ENCODE data around the gene LCP1. TPM values are rescaled to one million over a fixed set of nuclear protein-coding genes. Genes with fewer than 3 reads are reported as not detected.
"Not testable (repeated sequence)": the region's sequence is repeated elsewhere in the genome, so short reads cannot be mapped to it uniquely, and the experiment has no call there.

Gene LCP1
- total RNA-seq (2014; rRNA removed; shearing (Covaris generic)) = 10.5 and 10.7 TPM in 2 replicates
- 9.8 and 11.4 TPM in 2 replicates for polyA plus RNA-seq (2015; cell fraction: cytosol; rRNA removed)
- polyA plus RNA-seq (2015; cell fraction: nucleus; rRNA removed) = 2.1 and 4.5 TPM in 2 replicates

- no peak for DNase-seq (ENCODE audit: low read depth, low spot score)
- in situ Hi-C loops (cut with HindIII; ENCODE audit: low pct_unique_long_range_greater_than_20kb, low sequenced_read_pairs) = no loop called here
These were observed at the start of gene LCP1 for GRCh38 chr13:46181840-46182490. Gene LCP1 (minus strand): TSS chr13:46182177. CDS start chr13:46159662, 22,515 bp downstream.

- DNase-seq (ENCODE audit: low read depth, low spot score) = no peak
- in situ Hi-C loops (cut with HindIII; ENCODE audit: low pct_unique_long_range_greater_than_20kb, low sequenced_read_pairs) = no loop called here
These were observed 47.3 kb upstream of the LCP1 start for GRCh38 chr13:46229251-46229650.

GRCh38 chr13:46220234-46220633 is 38.3 kb upstream of the LCP1 start:
- in situ Hi-C loops (cut with HindIII; ENCODE audit: low pct_unique_long_range_greater_than_20kb, low sequenced_read_pairs); DNase-seq (ENCODE audit: low read depth, low spot score): not testable (repeated sequence)

GRCh38 chr13:46214741-46215140 is 32.8 kb upstream of the LCP1 start:
- in situ Hi-C loops (cut with HindIII; ENCODE audit: low pct_unique_long_range_greater_than_20kb, low sequenced_read_pairs); DNase-seq (ENCODE audit: low read depth, low spot score): not testable (repeated sequence)

GRCh38 chr13:46213242-46213641 is 31.3 kb upstream of the LCP1 start:
- no peak for DNase-seq (ENCODE audit: low read depth, low spot score)
- in situ Hi-C loops (cut with HindIII; ENCODE audit: low pct_unique_long_range_greater_than_20kb, low sequenced_read_pairs) = no loop called here

GRCh38 chr13:46211483-46212351 is 29.7 kb upstream of the LCP1 start, which contains the start of gene LRRC63:
Gene LRRC63 (plus strand): TSS chr13:46211928. CDS start chr13:46213035, 1,107 bp downstream.
- in situ Hi-C loops (cut with HindIII; ENCODE audit: low pct_unique_long_range_greater_than_20kb, low sequenced_read_pairs) = no loop called here

GRCh38 chr13:46211116-46211482 is 29.1 kb upstream of the LCP1 start:
- in situ Hi-C loops (cut with HindIII; ENCODE audit: low pct_unique_long_range_greater_than_20kb, low sequenced_read_pairs) = no loop called here
- peak; percentile 42 for DNase-seq (ENCODE audit: low read depth, low spot score)

More at GRCh38 chr13:46211483-46212351, 29.7 kb upstream of the LCP1 start, which contains the start of gene LRRC63:
- peak; percentile 83 for DNase-seq (ENCODE audit: low read depth, low spot score)

GRCh38 chr13:46210362-46211083 is 28.5 kb upstream of the LCP1 start:
- in situ Hi-C loops (cut with HindIII; ENCODE audit: low pct_unique_long_range_greater_than_20kb, low sequenced_read_pairs) = no loop called here
- DNase-seq (ENCODE audit: low read depth, low spot score) = no peak

GRCh38 chr13:46207828-46208227 is 25.9 kb upstream of the LCP1 start:
- in situ Hi-C loops (cut with HindIII; ENCODE audit: low pct_unique_long_range_greater_than_20kb, low sequenced_read_pairs) = no loop called here
- DNase-seq (ENCODE audit: low read depth, low spot score) = peak; percentile 27

GRCh38 chr13:46206143-46206542 is 24.2 kb upstream of the LCP1 start:
- no peak for DNase-seq (ENCODE audit: low read depth, low spot score)
- in situ Hi-C loops (cut with HindIII; ENCODE audit: low pct_unique_long_range_greater_than_20kb, low sequenced_read_pairs) = no loop called here

GRCh38 chr13:46202966-46203365 is 21.0 kb upstream of the LCP1 start:
- DNase-seq (ENCODE audit: low read depth, low spot score) = no peak
- in situ Hi-C loops (cut with HindIII; ENCODE audit: low pct_unique_long_range_greater_than_20kb, low sequenced_read_pairs) = no loop called here

GRCh38 chr13:46202188-46202795 is 20.3 kb upstream of the LCP1 start:
- no peak for DNase-seq (ENCODE audit: low read depth, low spot score)
- in situ Hi-C loops (cut with HindIII; ENCODE audit: low pct_unique_long_range_greater_than_20kb, low sequenced_read_pairs) = no loop called here

GRCh38 chr13:46198696-46199193 is 16.8 kb upstream of the LCP1 start:
- in situ Hi-C loops (cut with HindIII; ENCODE audit: low pct_unique_long_range_greater_than_20kb, low sequenced_read_pairs) = no loop called here

GRCh38 chr13:46197299-46198048 is 15.5 kb upstream of the LCP1 start:
- in situ Hi-C loops (cut with HindIII; ENCODE audit: low pct_unique_long_range_greater_than_20kb, low sequenced_read_pairs) = no loop called here
- no peak for DNase-seq (ENCODE audit: low read depth, low spot score)

More at GRCh38 chr13:46198696-46199193, 16.8 kb upstream of the LCP1 start:
- DNase-seq (ENCODE audit: low read depth, low spot score) = no peak

GRCh38 chr13:46195016-46195415 is 13.0 kb upstream of the LCP1 start:
- in situ Hi-C loops (cut with HindIII; ENCODE audit: low pct_unique_long_range_greater_than_20kb, low sequenced_read_pairs) = no loop called here
- no peak for DNase-seq (ENCODE audit: low read depth, low spot score)

GRCh38 chr13:46192412-46192811 is 10.4 kb upstream of the LCP1 start:
- DNase-seq (ENCODE audit: low read depth, low spot score) = no peak
- in situ Hi-C loops (cut with HindIII; ENCODE audit: low pct_unique_long_range_greater_than_20kb, low sequenced_read_pairs) = no loop called here

- in situ Hi-C loops (cut with HindIII; ENCODE audit: low pct_unique_long_range_greater_than_20kb, low sequenced_read_pairs) = no loop called here
- no peak for DNase-seq (ENCODE audit: low read depth, low spot score)
These were observed 3.7 kb upstream of the LCP1 start for GRCh38 chr13:46185634-46186033.

Measured in SK-MEL-5 (cell line).